HL-60/S4 treated with phorbol 12-myristate 13-acetate at 8.2 ng/mL for 4 days and 3 days (cell line): Measurements from ENCODE around the gene ELP5.
"Not testable (repeated sequence)": the region's sequence is repeated elsewhere in the genome, so short reads cannot be mapped to it uniquely, and the experiment has no call there.

Source experiments
- in situ Hi-C: fragments of 300-500 bp; cut with MboI; formaldehyde crosslinking; loops from 2 replicates; pipeline ENCODE4 v1.15.0; 2022; ENCODE audit warnings: low sequenced_read_pairs

Gene ELP5

GRCh38 chr17:7235693-7236665 is 16.0 kb upstream of the ELP5 start:
- in situ Hi-C loops: no loop called here

DNA sequence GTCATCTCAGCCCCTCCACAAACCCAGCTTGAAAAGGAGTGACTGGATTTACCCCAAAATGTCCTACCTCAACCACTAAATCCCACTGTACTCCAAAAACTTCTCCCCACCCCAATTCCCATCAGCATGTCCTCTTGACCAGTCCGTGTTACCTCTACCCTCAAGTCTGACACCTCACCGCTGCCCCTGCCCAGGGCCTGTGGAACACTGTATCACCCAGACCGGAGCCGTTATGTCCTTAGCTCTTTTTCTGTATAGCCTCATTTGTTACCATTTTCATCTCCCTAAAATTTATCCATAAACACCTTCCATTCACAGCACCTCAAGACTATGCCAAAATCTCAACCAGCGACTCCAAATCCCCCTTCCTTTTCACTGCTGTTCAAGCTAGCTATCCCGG is 15.2 kb upstream of the ELP5 start:
- in situ Hi-C loops: no loop called here

DNA sequence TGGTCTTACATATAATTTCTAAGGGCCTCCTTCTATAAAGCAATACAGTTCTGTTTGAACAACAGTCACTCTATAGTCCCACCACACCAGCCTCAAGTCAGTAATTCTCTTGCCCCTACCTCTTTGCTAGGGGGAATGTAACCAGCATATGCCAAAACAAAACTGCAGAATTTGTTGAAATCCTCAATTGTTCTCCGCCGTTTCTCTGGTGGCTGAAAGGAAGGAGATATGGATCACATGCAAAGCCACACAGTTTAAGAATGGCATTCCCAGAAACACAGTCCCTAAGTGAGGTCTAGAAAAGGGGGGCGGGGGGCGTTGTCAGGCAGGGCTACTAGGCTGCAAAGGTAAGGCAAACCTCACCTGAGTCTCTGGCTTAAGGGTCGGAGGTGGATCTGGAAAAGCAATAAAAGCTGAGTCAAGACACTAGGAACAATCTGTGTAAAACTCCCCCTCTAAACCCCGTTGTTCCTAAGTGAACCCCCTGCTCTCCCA is 14.7 kb upstream of the ELP5 start:
- in situ Hi-C loops: no loop called here

DNA sequence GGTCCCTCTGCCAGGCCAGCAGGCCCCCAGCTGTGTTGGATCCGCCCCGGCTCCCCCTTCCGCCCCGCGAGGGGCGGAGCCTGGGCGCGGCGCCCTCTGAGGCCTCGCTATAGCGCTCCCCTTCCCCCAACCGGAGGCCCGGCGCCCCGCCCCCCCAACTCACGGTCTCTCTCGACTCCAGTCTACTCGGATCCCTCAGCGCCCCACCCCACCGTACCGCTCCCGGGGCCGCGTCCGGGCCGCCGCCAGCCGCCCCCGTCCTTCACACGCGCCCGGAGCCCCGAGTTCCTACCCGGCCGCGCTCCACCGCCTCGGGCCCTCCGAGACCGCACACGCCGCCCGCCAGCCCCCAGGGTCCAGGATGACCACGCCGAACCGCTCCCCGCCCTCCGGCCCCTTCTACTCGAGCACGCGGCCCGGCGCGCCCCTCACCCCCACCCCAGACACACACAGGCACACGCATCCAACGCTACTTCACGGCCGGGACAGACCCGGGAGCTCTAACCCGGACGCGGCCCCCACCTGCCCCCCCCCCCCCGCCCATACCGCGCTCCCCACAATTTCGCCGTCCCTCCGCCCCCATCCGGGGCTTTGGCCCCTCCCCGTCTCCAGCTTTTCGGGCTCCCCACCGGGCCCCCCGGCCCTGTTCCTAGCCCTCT is 14.1 kb upstream of the ELP5 start:
- in situ Hi-C loops: no loop called here

GRCh38 chr17:7238420-7239090 is 13.5 kb upstream of the ELP5 start:
- in situ Hi-C loops: no loop called here

- in situ Hi-C loops: no loop called here
Measured at GRCh38 chr17:7239091-7240027, 12.7 kb upstream of the ELP5 start, which contains the start of gene PHF23. PHF23 (minus strand) TSS chr17:7239457; CDS start chr17:7239279, 178 bp downstream.

DNA sequence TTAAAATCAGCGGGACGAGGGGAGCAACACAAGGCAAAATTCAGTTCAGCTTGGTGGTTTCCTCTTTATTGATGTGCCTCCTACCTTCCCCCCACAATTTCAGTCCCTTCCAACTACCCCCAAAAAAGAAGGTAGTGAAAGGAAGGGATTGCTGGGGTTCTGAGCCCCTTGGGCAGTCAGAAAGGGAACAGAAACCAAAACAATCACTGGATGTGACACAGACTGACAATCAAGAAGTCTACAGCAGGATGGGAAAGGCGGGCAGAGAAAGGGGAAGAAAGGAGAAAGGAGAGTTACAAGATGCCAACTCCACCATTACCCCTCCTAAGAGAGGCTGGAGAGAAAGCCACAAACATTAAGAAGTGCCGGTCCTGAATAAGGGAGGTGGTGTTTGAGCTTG is 11.6 kb upstream of the ELP5 start:
- in situ Hi-C loops: no loop called here

DNA sequence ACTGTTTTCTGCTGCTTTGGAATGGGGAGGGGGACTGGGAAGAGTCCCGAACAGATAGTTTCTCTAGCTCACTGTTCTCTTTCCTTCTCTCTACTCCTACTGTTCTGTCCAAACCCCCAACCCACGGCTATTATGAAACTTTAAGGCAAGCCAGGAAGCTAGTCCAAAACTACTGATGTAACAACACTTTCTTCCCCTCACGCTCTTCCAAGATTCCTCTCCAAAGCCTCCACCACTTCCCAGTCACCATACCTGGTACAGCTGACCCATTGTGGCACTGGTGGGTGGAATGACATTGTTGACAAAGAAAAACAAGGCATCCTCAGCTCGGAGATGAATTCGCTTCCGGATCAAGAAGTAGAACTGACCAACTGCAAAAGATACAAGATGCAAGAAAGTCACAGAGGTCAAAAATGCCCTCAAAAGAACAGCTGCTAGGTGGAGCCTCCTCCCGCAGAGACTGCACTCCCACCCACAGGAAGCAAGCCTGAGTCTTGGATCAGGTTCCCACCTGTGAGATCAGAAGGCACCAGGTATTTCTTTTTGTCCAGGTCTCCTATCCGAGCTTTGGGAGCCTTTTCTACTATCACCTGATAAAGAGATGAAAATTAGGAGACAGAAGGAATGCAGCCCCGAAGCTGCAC is 10.8 kb upstream of the ELP5 start:
- in situ Hi-C loops: no loop called here

DNA sequence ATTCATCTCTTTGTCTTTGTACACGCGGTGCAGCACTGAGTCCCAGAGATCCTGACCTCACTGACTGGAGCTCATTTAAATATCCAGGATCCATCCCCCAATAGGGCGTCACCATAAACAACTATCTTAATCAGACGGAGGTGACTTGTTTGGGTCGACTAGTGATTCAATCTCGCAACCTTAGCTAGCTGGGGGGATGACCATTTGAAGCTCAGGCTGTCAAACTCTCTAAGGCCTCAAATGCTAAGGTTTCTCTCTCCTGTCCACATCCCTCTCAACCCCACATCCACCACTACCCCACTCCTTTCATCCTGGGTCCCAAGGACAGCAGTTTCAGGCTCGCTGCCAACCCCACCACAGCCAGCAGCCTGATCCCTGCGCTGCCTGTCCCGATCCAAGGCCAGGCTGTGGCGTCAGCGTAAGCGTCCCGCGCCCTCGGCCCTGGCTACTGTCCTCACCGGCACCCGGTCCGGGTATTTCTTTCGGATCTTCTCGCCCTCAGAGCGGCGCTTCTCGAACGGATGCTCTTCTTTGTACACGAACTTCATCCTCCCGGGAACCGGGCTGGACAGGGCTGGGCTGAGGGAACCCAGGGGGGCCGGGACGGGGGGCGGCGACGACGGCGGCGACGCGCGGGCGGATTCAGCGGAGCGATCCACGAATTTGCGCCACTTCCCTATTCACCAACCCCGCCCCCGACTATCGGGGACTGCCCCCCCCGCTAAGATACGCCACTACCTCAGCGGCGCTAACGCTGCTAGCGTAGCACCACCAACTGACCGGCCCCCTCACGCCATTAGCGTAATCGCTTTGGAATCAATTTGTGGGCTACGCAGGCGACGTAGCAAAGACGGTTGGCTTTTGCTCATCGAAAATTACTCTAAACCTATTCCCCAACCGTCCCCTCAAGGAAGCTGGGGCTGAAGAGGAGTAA is 10.0 kb upstream of the ELP5 start, which contains the start of gene GABARAP:
Gene GABARAP, minus strand, starts transcription at position 667 of the 934 bp plus-strand sequence. Its CDS starts 119 bp downstream, at position 548.
- in situ Hi-C loops: no loop called here

- in situ Hi-C loops: no loop called here
Measured at GRCh38 chr17:7242717-7243452, 9.1 kb upstream of the ELP5 start.

DNA sequence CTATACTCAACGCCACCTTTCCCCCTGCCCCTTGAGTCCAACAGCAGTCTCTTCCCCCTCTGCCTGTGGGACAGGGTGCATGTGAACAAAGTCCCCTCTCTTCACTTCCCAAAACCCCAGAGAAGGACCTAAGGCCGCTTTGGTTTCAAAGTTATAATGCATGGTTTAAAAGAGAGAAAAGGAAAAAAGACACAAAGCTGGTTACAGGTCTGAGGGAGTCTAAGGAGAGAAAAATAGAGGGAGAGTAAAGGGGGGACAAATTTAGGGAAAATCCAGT is 8.6 kb upstream of the ELP5 start:
- in situ Hi-C loops: no loop called here

DNA sequence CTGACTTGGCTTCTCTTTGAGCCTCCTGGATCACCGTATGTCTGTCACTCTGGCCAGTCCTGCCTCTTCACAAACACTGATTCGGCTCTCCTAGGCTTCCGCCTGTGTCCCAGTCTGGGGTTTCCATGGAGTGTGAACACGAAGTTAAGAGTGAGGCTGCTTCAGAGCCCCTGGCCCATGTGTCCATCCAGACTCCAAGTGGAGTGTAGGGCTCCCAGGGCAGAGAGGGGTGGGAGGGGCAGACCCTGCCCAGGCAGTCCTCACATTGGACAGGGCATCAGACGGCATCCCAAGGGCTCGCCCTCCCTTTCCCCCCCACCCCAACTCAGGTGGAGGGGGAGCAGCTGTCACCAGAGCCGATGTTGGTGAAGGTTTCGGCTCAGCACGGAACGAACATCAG is 8.2 kb upstream of the ELP5 start:
- in situ Hi-C loops: not testable (repeated sequence)

- in situ Hi-C loops: no loop called here
Measured at GRCh38 chr17:7246779-7247178, 5.2 kb upstream of the ELP5 start.

DNA sequence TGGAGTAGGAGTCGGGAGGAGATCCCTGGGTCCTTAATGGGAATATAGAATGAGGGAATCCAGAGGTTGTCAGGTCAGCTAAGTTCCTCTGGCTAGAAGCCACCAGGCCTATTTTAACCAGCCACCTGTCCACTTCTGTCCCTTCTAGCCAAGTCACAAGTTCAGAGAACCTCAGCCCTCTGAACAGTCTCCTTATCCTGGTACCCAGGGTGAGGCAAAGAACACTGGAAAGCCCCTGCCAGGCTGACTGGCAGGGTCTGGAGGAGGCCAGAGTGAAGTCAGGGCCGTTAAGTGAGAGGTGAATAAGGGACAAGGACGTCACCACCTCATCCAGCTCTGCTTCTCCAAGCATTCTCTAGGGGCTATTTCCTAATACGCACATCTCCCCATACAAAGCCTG is 3.2 kb upstream of the ELP5 start:
- in situ Hi-C loops: no loop called here

DNA sequence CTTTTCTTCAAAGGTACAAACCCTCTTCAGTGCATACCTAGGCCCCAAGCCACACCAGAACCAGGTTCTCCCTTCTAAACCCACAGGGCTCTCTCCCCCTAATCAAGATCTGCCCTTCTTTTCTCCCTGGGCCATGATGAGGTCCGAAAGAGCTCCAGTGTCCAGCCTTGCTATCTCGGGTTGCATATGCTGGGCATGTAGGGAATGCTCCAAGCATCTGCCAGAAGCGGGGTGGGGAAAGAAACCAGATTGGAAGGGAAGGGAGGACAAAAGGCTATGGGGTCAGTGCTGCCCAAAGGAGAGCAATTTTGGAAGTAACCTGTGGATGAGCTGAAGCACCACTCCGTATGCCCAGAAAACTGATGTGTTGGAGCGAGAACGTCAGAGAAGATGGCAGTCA is 2.8 kb upstream of the ELP5 start:
- in situ Hi-C loops: no loop called here

DNA sequence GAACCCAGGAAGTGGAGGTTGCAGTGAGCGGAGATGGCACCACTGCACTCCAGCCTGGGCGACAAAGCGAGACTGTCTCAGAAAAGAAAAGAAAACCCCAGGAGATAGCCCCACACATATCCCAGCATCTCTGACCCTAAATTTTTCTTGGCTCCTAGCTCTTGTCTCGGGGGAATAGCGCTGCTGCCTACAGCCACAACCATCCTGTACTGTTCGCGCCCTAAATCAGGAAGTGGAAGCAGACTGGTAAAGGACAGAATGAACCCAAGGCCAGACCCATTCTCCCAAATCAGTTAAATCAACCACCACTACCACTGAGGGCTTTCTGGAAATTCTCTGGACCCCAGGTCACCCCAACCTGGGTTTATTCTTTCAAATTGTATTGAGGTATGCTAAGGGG is 2.2 kb upstream of the ELP5 start:
- in situ Hi-C loops: no loop called here

DNA sequence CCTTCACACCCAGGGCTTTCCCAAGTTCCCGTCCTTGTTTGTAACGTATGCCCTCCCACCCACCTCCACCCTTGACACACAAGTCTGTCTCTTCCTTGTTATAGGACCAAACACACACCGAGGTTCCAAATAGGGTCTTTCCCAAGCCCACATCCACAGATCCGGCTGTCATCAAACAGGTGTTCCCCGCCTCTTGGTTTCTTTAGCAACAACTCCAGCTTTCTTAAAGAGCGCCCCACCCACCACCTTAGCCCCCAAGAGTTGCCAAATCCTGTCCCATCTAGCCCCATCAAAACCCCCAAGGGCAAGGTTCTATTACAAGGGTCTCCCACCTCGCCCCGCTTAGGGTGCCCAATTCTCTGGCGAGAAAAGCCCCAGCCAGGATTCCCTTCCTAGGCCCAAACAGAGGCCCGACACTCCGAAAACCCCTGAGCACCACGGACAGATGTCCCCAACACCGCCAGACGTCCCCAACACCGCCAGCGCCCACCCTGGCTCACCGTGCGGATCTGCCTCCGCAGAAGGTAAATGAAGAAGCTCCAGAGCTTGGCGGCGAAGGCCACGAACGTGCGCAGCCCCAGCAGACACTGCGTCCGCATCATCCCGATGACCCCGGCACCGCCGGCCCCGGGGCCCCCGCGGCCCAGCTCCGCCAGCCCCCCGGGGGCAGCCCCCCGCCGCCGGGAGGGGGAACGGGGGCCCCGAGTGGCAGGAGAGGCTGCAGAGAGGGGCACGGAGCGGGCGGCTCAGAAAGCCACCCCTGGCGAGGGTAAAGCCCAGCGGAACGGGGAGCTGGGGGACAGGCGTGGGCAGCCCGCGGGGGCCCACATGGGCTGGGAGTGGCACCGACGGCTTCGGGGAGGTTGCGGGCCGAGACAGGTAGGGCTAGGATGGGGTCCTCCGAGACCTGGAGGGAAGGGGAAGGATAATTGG is 1.1 kb upstream of the ELP5 start:
- in situ Hi-C loops: no loop called here
